Activated CD4-positive, alpha-beta T cell treated with anti-CD3 and anti-CD28 coated beads, Interleukin-2, amount 10 ng/mL, durations not matched to agents 7 days and 5 days (primary cell): ENCODE results near the gene TM9SF3. TPM values are rescaled to one million over a fixed set of nuclear protein-coding genes. Genes with fewer than 3 reads are reported as not detected.
"Not testable (repeated sequence)": the region's sequence is repeated elsewhere in the genome, so short reads cannot be mapped to it uniquely, and the experiment has no call there.

Experiments
- CTCF ChIA-PET: fragments of 350-600 bp; sonication (Branson Sonifier 250); formaldehyde crosslinking; loops from one replicate; lab custom pipeline; 2021; ENCODE audit warnings: antibody characterized with exemption; lab: Charles Lee
- POLR2A ChIA-PET: fragments of 350-600 bp; sonication (Branson Sonifier 250); formaldehyde crosslinking; loops from one replicate; lab custom pipeline; 2021; ENCODE audit warnings: antibody characterized with exemption; lab: Charles Lee
- DNase-seq: peaks from one replicate; pipeline ENCODE4 v3.0.0-alpha.2; 2020
- H3K27ac Mint-ChIP-seq: one replicate; pipeline ENCODE4 v1.8.0; 2021; ENCODE audit warnings: mild to moderate bottlenecking, moderate library complexity, mixed read lengths
- H3K27me3 Mint-ChIP-seq: one replicate; pipeline ENCODE4 v1.8.0; 2021; ENCODE audit warnings: mixed read lengths
- H3K36me3 Mint-ChIP-seq: one replicate; pipeline ENCODE4 v1.8.0; 2021; ENCODE audit warnings: low read depth, mixed read lengths
- H3K4me1 Mint-ChIP-seq: one replicate; pipeline ENCODE4 v1.8.0; 2021; ENCODE audit warnings: mixed read lengths
- H3K4me3 Mint-ChIP-seq: one replicate; pipeline ENCODE4 v1.8.0; 2021; ENCODE audit warnings: mild to moderate bottlenecking, moderate library complexity, mixed read lengths
- H3K9me3 Mint-ChIP-seq: one replicate; pipeline ENCODE4 v1.8.0; 2021; ENCODE audit warnings: mixed read lengths
- total RNA-seq, 2 experiments: library from RNA; stranded (reverse); gene quantifications; one replicate each; pipeline ENCODE4 v1.2.3, GENCODE V29; 2021

The TM9SF3 gene
- total RNA-seq, 2 experiments from 2014 or later: 73.5 to 76.1 TPM

GRCh38 chr10:96574564-96574963 is 12.2 kb downstream of the TM9SF3 start:
- POLR2A ChIA-PET, H3K9me3 Mint-ChIP-seq, DNase-seq, H3K27me3 Mint-ChIP-seq, H3K4me3 Mint-ChIP-seq, H3K27ac Mint-ChIP-seq, CTCF ChIA-PET: not testable (repeated sequence)
- Mint-ChIP-seq H3K4me1 (peaks cover 16% of the 10 kb centered on the region), H3K36me3 (peaks cover 39% of the 10 kb centered on the region)

- H3K27me3 Mint-ChIP-seq: no peaks in the 10 kb centered on the region
- DNase-seq: no peak
- no peak overlapping the region for H3K4me3 Mint-ChIP-seq
- peaks cover 22% of the 10 kb centered on the region for H3K4me1 Mint-ChIP-seq
- H3K9me3 Mint-ChIP-seq: no peaks in the 10 kb centered on the region
- POLR2A ChIA-PET: no interaction called here
- no peak overlapping the region for H3K27ac Mint-ChIP-seq
- peaks cover 39% of the 10 kb centered on the region for H3K36me3 Mint-ChIP-seq
- CTCF ChIA-PET: no interaction called here
Measured at GRCh38 chr10:96573036-96573435, 13.8 kb downstream of the TM9SF3 start.

- Mint-ChIP-seq H3K27ac (no peak overlapping the region), H3K4me1 (peaks cover 23% of the 10 kb centered on the region), H3K9me3 (no peaks in the 10 kb centered on the region), H3K36me3 (peaks cover 39% of the 10 kb centered on the region), H3K4me3 (no peak overlapping the region), H3K27me3 (no peaks in the 10 kb centered on the region)
- POLR2A ChIA-PET: no interaction called here
- CTCF ChIA-PET: interaction anchor here (1.2 kb wide), 1 partner anchor 9 kb away, joined by 3 read pairs; no protein-coding TSS in a partner anchor
- no peak for DNase-seq
Measured at GRCh38 chr10:96570983-96571964, 15.5 kb downstream of the TM9SF3 start.

GRCh38 chr10:96570511-96570910 is 16.3 kb downstream of the TM9SF3 start:
- H3K4me1 Mint-ChIP-seq: peaks cover 28% of the 10 kb centered on the region
- POLR2A ChIA-PET: no interaction called here

GRCh38 chr10:96568402-96568801 is 18.4 kb downstream of the TM9SF3 start:
- Mint-ChIP-seq H3K4me3 (no peak overlapping the region), H3K27me3 (no peaks in the 10 kb centered on the region), H3K27ac (no peak overlapping the region), H3K4me1 (peaks cover 26% of the 10 kb centered on the region), H3K36me3 (peaks cover 22% of the 10 kb centered on the region), H3K9me3 (no peaks in the 10 kb centered on the region)
- POLR2A ChIA-PET: no interaction called here
- no peak for DNase-seq
- CTCF ChIA-PET: no interaction called here

More at GRCh38 chr10:96570511-96570910, 16.3 kb downstream of the TM9SF3 start:
- H3K27ac Mint-ChIP-seq: no peak overlapping the region
- no peak overlapping the region for H3K4me3 Mint-ChIP-seq
- CTCF ChIA-PET: interaction anchor here (0.6 to 1.2 kb wide), 2 partner anchors 10 to 317 kb away, joined by 3 read pairs; no protein-coding TSS in a partner anchor
- no peaks in the 10 kb centered on the region for H3K9me3 Mint-ChIP-seq
- DNase-seq: no peak
- no peaks in the 10 kb centered on the region for H3K27me3 Mint-ChIP-seq
- H3K36me3 Mint-ChIP-seq: peaks cover 36% of the 10 kb centered on the region

GRCh38 chr10:96565774-96566173 is 21.0 kb downstream of the TM9SF3 start:
- Mint-ChIP-seq H3K27ac (no peak overlapping the region), H3K4me3 (no peak overlapping the region), H3K27me3 (no peaks in the 10 kb centered on the region), H3K36me3 (peaks cover 20% of the 10 kb centered on the region), H3K4me1 (peaks cover 25% of the 10 kb centered on the region), H3K9me3 (no peaks in the 10 kb centered on the region)
- no peak for DNase-seq
- ChIA-PET POLR2A (no interaction called here), CTCF (interaction anchor here (1.4 kb wide), 1 partner anchor 11 kb away, joined by 3 read pairs; no protein-coding TSS in a partner anchor)

GRCh38 chr10:96560966-96561887 is 25.6 kb downstream of the TM9SF3 start:
- POLR2A ChIA-PET: no interaction called here
- no peaks in the 10 kb centered on the region for H3K9me3 Mint-ChIP-seq
- CTCF ChIA-PET: no interaction called here
- no peak for DNase-seq
- no peaks in the 10 kb centered on the region for H3K27me3 Mint-ChIP-seq
- peaks cover 5% of the 10 kb centered on the region for H3K4me1 Mint-ChIP-seq
- H3K27ac Mint-ChIP-seq: no peak overlapping the region
- H3K4me3 Mint-ChIP-seq: no peak overlapping the region
- peaks cover 30% of the 10 kb centered on the region for H3K36me3 Mint-ChIP-seq

GRCh38 chr10:96560489-96560888 is 26.3 kb downstream of the TM9SF3 start:
- no peaks in the 10 kb centered on the region for H3K4me1 Mint-ChIP-seq
- CTCF ChIA-PET: no interaction called here
- peaks cover 30% of the 10 kb centered on the region for H3K36me3 Mint-ChIP-seq
- DNase-seq: no peak
- H3K4me3 Mint-ChIP-seq: no peak overlapping the region
- POLR2A ChIA-PET: no interaction called here
- no peak overlapping the region for H3K27ac Mint-ChIP-seq
- H3K27me3 Mint-ChIP-seq: no peaks in the 10 kb centered on the region
- H3K9me3 Mint-ChIP-seq: no peaks in the 10 kb centered on the region

GRCh38 chr10:96556003-96556402 is 30.8 kb downstream of the TM9SF3 start:
- no peaks in the 10 kb centered on the region for H3K4me1 Mint-ChIP-seq
- no peaks in the 10 kb centered on the region for H3K9me3 Mint-ChIP-seq
- H3K27me3 Mint-ChIP-seq: no peaks in the 10 kb centered on the region
- peak; percentile 17 for DNase-seq
- H3K4me3 Mint-ChIP-seq: no peak overlapping the region
- ChIA-PET POLR2A (no interaction called here), CTCF (interaction anchor here (1.1 kb wide), 1 partner anchor 40 kb away, joined by 3 read pairs; no protein-coding TSS in a partner anchor)
- H3K27ac Mint-ChIP-seq: no peak overlapping the region
- H3K36me3 Mint-ChIP-seq: peaks cover 23% of the 10 kb centered on the region

- Mint-ChIP-seq H3K27me3 (no peaks in the 10 kb centered on the region), H3K27ac (no peak overlapping the region)
- POLR2A ChIA-PET: no interaction called here
Measured at GRCh38 chr10:96555330-96555729, 31.5 kb downstream of the TM9SF3 start.

GRCh38 chr10:96548589-96548988 is 38.2 kb downstream of the TM9SF3 start:
- Mint-ChIP-seq H3K4me1 (no peaks in the 10 kb centered on the region), H3K27ac (no peak overlapping the region), H3K27me3 (no peaks in the 10 kb centered on the region), H3K9me3 (no peaks in the 10 kb centered on the region), H3K36me3 (peaks cover 35% of the 10 kb centered on the region), H3K4me3 (no peak overlapping the region)
- ChIA-PET POLR2A (no interaction called here), CTCF (no interaction called here)
- DNase-seq: no peak

More at GRCh38 chr10:96555330-96555729, 31.5 kb downstream of the TM9SF3 start:
- Mint-ChIP-seq H3K4me1 (no peaks in the 10 kb centered on the region), H3K4me3 (no peak overlapping the region), H3K9me3 (no peaks in the 10 kb centered on the region), H3K36me3 (peaks cover 19% of the 10 kb centered on the region)
- no peak for DNase-seq
- CTCF ChIA-PET: no interaction called here

GRCh38 chr10:96545558-96545957 is 41.3 kb downstream of the TM9SF3 start:
- H3K4me1 Mint-ChIP-seq, DNase-seq, H3K9me3 Mint-ChIP-seq, H3K4me3 Mint-ChIP-seq, H3K27me3 Mint-ChIP-seq, POLR2A ChIA-PET, CTCF ChIA-PET: not testable (repeated sequence)
- H3K27ac Mint-ChIP-seq: peak overlapping the region; percentile 52
- H3K36me3 Mint-ChIP-seq: peaks cover 45% of the 10 kb centered on the region
